RWPE2 (cell line): ENCODE data around the gene ANKRD40CL.
A peak's percentile ranks its signal among the peaks of the same experiment; 100 is the strongest.

ENCODE experiments used
- ATAC-seq: fragments of 200-7000 bp; cut with Tn5 transposase; 3 replicates; pipeline ENCODE4 v1.9.1; 2021; ENCODE audit warnings: low read depth
- DNase-seq: peaks from one replicate; pipeline ENCODE4 v3.0.0-alpha.2; 2020; ENCODE audit warnings: low spot score
- H3K27ac ChIP-seq: fragments of 450-650 bp; 2 replicates; pipeline ENCODE4 v1.5.1; 2017; ENCODE audit warnings: mild to moderate bottlenecking; ENCODE audit not compliant: poor library complexity, severe bottlenecking
- H3K27me3 ChIP-seq: fragments of 250-450 bp; sonication (Bioruptor Pico); 2 replicates; pipeline ENCODE4 v1.5.1; 2021; ENCODE audit warnings: mild to moderate bottlenecking, moderate library complexity; ENCODE audit not compliant: insufficient read depth, poor library complexity, severe bottlenecking
- H3K36me3 ChIP-seq: fragments of 250-450 bp; sonication (Bioruptor Pico); 2 replicates; pipeline ENCODE4 v1.5.1; 2020; ENCODE audit warnings: low read depth, mild to moderate bottlenecking, moderate library complexity
- H3K4me1 ChIP-seq: fragments of 250-450 bp; sonication (Bioruptor Pico); 2 replicates; pipeline ENCODE4 v1.5.1; 2021; ENCODE audit warnings: mild to moderate bottlenecking, moderate library complexity; ENCODE audit not compliant: insufficient read depth, poor library complexity, severe bottlenecking
- H3K4me3 ChIP-seq: fragments of 250-450 bp; sonication (Bioruptor Pico); 2 replicates; pipeline ENCODE4 v1.5.1; 2021; ENCODE audit warnings: mild to moderate bottlenecking, moderate library complexity; ENCODE audit not compliant: severe bottlenecking
- H3K9me3 ChIP-seq: fragments of 250-450 bp; sonication (Bioruptor Pico); 2 replicates; pipeline ENCODE4 v1.5.1; 2021; ENCODE audit warnings: mild to moderate bottlenecking, moderate library complexity; ENCODE audit not compliant: severe bottlenecking
- TF ChIP-seq, protein P1 (sequence below): fragments of 450-650 bp; IDR thresholded peaks from one replicate; pipeline ENCODE4 v1.5.1; 2017; ENCODE audit warnings: mild to moderate bottlenecking, moderate library complexity; ENCODE audit not compliant: poor library complexity, severe bottlenecking

The ANKRD40CL gene

DNA sequence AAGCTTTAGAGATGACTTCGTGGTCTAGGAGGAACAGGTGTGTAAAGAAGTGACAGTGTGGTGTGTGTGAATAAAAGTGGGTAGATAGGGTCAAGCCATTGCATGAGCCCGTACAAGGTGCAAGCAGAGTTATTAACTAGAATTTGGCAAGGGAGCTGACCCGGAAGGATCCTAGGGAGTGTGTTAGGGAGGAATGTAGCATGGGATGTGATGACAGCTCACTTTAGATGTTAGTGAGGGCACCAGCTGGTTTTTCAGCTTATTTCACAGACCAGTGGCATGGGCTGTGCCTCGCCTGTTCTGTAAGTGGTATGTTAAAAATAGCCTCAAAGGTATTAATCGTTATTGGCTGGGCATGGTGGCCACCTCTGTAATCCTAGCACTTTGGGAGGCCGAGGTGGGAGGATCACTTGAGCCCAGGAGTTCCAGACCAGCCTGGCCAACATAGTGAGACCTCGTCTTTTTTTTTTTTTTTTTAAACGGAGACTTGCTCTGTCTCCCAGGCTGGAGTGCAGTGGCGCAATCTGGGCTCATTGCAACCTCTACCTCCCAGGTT lies 8.3 kb downstream of the ANKRD40CL start:
- Histone ChIP-seq H3K27ac (no peak overlapping the region), H3K36me3 (peaks cover 7% of the 10 kb centered on the region), H3K9me3 (no peaks in the 10 kb centered on the region), H3K4me3 (no peak overlapping the region), H3K27me3 (no peaks in the 10 kb centered on the region), H3K4me1 (no peaks in the 10 kb centered on the region)
- TF ChIP-seq, protein P1, sequence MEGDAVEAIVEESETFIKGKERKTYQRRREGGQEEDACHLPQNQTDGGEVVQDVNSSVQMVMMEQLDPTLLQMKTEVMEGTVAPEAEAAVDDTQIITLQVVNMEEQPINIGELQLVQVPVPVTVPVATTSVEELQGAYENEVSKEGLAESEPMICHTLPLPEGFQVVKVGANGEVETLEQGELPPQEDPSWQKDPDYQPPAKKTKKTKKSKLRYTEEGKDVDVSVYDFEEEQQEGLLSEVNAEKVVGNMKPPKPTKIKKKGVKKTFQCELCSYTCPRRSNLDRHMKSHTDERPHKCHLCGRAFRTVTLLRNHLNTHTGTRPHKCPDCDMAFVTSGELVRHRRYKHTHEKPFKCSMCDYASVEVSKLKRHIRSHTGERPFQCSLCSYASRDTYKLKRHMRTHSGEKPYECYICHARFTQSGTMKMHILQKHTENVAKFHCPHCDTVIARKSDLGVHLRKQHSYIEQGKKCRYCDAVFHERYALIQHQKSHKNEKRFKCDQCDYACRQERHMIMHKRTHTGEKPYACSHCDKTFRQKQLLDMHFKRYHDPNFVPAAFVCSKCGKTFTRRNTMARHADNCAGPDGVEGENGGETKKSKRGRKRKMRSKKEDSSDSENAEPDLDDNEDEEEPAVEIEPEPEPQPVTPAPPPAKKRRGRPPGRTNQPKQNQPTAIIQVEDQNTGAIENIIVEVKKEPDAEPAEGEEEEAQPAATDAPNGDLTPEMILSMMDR, result no peak
- ATAC-seq (peak; percentile 17; the same call in 2 of the 3 replicates), DNase-seq (no peak)

DNA sequence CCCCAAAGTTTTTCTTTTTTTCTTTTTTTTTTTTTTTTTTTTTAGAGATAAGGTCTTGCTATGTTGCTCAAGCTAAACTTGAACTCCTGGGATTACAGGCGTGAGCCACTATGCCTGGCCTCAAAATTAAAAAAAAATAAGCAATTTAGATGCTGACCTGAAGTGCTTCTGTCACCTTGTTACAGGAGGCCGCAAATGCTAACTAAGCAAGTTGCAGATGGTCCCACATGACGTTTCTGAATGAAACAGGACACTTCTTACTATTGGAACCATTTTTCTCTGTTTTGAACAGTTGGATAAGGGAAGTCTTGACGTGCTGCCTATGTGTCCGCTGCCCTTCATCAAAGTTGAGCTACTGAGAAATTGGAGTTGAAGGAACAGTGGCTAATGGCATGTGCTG lies 8.8 kb downstream of the ANKRD40CL start:
- Histone ChIP-seq H3K36me3 (peaks cover 12% of the 10 kb centered on the region), H3K27me3 (no peaks in the 10 kb centered on the region), H3K4me3 (no peak overlapping the region), H3K27ac (no peak overlapping the region), H3K4me1 (no peaks in the 10 kb centered on the region), H3K9me3 (no peaks in the 10 kb centered on the region)
- TF ChIP-seq, protein P1, result no peak
- DNase-seq, result no peak
- ATAC-seq, result no peak

DNA sequence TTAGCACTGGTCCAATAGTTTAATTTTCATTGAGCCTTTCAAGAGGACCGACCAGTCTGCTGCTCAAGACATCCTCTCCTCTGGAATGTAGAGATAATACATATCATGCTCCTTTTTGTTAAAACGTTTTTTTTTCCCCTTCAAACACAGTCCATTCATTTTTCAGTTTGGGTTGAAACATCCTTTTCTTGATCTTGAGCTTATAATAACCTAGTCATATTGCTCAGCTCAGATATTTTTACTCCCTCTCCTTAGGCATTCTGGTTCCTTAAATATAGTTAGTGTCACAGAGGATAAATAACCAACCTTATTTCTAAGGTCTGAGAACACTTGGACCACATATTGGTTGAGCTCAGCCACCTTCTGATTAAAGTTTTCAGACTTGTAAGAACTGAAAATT lies 12.8 kb downstream of the ANKRD40CL start:
- Histone ChIP-seq H3K9me3 (no peaks in the 10 kb centered on the region), H3K4me3 (no peak overlapping the region), H3K36me3 (peaks cover 52% of the 10 kb centered on the region), H3K27ac (no peak overlapping the region), H3K27me3 (no peaks in the 10 kb centered on the region), H3K4me1 (no peaks in the 10 kb centered on the region)
- DNase-seq (no peak), ATAC-seq (no peak)
- TF ChIP-seq, protein P1, result no peak

DNA sequence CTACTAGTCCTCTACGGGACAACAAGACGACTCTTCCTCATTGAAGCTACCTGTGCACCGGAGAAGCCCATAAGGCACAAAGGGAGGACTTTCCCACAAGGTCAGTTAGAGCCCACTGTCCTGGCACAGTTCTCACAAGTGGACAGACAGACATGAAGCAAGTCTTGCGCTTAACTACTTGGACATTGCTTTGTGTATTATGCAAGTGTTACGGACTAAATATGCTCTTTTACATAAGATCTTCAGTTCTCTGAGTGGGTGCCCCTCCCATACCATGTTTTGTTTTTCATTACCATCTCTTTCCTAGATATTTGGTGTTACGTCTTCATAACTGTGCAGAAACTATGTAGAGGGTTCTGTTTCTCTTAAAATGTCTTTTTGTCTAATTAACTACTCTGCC lies 18.1 kb downstream of the ANKRD40CL start:
- no peak for ATAC-seq
- DNase-seq, result no peak
- Histone ChIP-seq H3K27me3 (no peaks in the 10 kb centered on the region), H3K36me3 (peaks cover 100% of the 10 kb centered on the region), H3K4me3 (no peak overlapping the region), H3K27ac (no peak overlapping the region), H3K9me3 (no peaks in the 10 kb centered on the region), H3K4me1 (no peaks in the 10 kb centered on the region)
- TF ChIP-seq, protein P1, result no peak

DNA sequence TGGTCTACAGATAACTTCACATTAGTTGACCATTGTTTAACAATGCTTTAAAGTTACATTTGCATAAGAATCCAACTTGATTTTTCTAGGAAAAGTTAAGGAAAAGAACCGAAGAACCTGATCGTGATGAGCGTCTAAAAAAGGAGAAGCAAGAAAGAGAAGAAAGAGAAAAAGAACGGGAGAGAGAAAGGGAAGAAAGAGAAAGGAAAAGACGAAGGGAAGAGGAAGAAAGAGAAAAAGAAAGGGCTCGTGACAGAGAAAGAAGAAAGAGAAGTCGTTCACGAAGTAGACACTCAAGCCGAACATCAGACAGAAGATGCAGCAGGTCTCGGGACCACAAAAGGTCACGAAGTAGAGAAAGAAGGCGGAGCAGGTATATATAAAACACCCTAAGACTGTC lies 21.7 kb downstream of the ANKRD40CL start:
- ATAC-seq, result no peak
- Histone ChIP-seq H3K27ac (no peak overlapping the region), H3K27me3 (no peaks in the 10 kb centered on the region), H3K9me3 (no peaks in the 10 kb centered on the region), H3K4me3 (no peak overlapping the region), H3K4me1 (no peaks in the 10 kb centered on the region), H3K36me3 (peaks cover 100% of the 10 kb centered on the region)
- TF ChIP-seq, protein P1, result no peak
- DNase-seq, result no peak
